A549 (cell line): ENCODE results near the gene ARHGAP9.

Experiments used
- CTCF ChIP-seq: fragments of >200 bp; sonication (Bioruptor Twin); formaldehyde crosslinking; IDR thresholded peaks from 3 replicates; pipeline ENCODE4 v1.5.1; 2016
- GATA3 ChIP-seq: IDR thresholded peaks from 2 replicates; pipeline ENCODE4 v1.6.1; 2012; ENCODE audit warnings: borderline replicate concordance
- HES2 ChIP-seq: fragments of >200 bp; sonication (Bioruptor Twin); formaldehyde crosslinking; IDR thresholded peaks from 2 replicates; pipeline ENCODE4 v1.6.1; 2016
- JUN ChIP-seq, 2 experiments: fragments of >200 bp; sonication (Bioruptor Twin); formaldehyde crosslinking; IDR thresholded peaks; 2 replicates in 1 of 2; 3 replicates in 1 of 2; pipeline ENCODE4 v1.6.1; 2016 to 2017
- MAFK ChIP-seq: fragments of 450-650 bp; IDR thresholded peaks from 2 replicates; pipeline ENCODE4 v1.6.1; 2014; ENCODE audit not compliant: partially characterized antibody
- NR3C1 ChIP-seq: fragments of >200 bp; sonication (Bioruptor Twin); formaldehyde crosslinking; IDR thresholded peaks from 3 replicates; pipeline ENCODE4 v1.6.1; 2017
- POLR2A ChIP-seq: IDR thresholded peaks from 2 replicates; pipeline ENCODE4 v1.6.1; 2012; ENCODE audit warnings: mild to moderate bottlenecking, low read length
- RAD21 ChIP-seq, 2 experiments: fragments of >200 bp in 1 of 2; sonication (Bioruptor Twin) in 1 of 2; formaldehyde crosslinking in 1 of 2; IDR thresholded peaks in 1 of 2; conservative IDR thresholded peaks in 1 of 2; 2 replicates in 1 of 2; 3 replicates in 1 of 2; pipeline ENCODE4 v1.6.1; 2012 to 2018; ENCODE audit warnings: inconsistent platforms in 1 of 2
- RFX5 ChIP-seq: fragments of 450-650 bp; IDR thresholded peaks from 2 replicates; pipeline ENCODE4 v1.7.1; 2014; ENCODE audit warnings: antibody characterized with exemption, mild to moderate bottlenecking, moderate library complexity
- RNF2 ChIP-seq: fragments of 200-600 bp; sonication (generic); IDR thresholded peaks from 2 replicates; pipeline ENCODE4 v1.6.1; 2016; ENCODE audit warnings: low read depth, mild to moderate bottlenecking, antibody characterized with exemption, moderate library complexity, borderline replicate concordance

GRCh38 chr12:57446292-57446960, 33.2 kb downstream of the ARHGAP9 start:
- TF ChIP-seq MAFK (no peak), RFX5 (no peak), CTCF (no peak), HES2 (no peak), JUN (IDR thresholded peaks at IDR 0.05) (no peak), POLR2A (no peak), NR3C1 (no peak), RNF2 (no peak), RAD21 (conservative IDR thresholded peaks at IDR 0.05 in 1 of 2, IDR thresholded peaks at IDR 0.05 in 1 of 2) (no peak), GATA3 (no peak)
